Smooth muscle cell of the pulmonary artery (primary cell): Measurements from ENCODE around the gene TPH2. TPM values are rescaled to one million over a fixed set of nuclear protein-coding genes. Genes with fewer than 3 reads are reported as not detected.

Experiments
- total RNA-seq: library from RNA; depleted of rRNA; stranded (reverse); fragments of >200 nt; gene quantifications from 2 replicates; pipeline ENCODE4 v1.2.3, GENCODE V29; 2014

Gene TPH2
- not detected in 2 replicates for total RNA-seq

DNA sequence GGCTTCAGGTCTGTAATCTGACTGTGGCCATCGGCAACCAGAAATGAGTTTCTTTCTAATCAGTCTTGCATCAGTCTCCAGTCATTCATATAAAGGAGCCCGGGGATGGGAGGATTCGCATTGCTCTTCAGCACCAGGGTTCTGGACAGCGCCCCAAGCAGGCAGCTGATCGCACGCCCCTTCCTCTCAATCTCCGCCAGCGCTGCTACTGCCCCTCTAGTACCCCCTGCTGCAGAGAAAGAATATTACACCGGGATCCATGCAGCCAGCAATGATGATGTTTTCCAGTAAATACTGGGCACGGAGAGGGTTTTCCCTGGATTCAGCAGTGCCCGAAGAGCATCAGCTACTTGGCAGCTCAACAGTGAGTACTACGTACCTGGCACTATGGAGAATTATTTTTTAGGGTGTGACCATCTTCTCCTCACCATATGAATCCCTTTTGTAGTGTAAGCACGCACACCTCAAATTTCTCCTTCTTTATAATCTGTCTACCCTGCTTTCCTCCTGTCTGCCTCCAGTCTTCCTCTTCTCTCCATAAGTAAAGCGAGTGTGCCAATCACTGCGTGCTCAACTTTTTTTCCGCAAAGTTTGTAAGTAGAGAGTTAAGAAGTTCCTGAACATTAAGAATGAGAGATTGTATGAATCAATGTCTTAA, at the start of gene TPH2:
TSS of gene TPH2 (plus strand) at position 118 of the 658 bp plus-strand sequence. CDS start at position 260, 142 bp downstream.

Other genes with a start within 250 kb of the TPH2 start
- 37.5 and 42.2 TPM in 2 replicates for gene RAB21, start 184.0 kb upstream of the TPH2 start, total RNA-seq
- 32.4 and 44.1 TPM in 2 replicates for gene TBC1D15, start 99.1 kb upstream of the TPH2 start, total RNA-seq